Fibroblast of villous mesenchyme (primary cell): ENCODE results near the gene KCP. TPM values are rescaled to one million over a fixed set of nuclear protein-coding genes. Genes with fewer than 3 reads are reported as not detected.

Experiments used
- DNase-seq: peaks from one replicate; pipeline ENCODE4 v3.0.0-alpha.2; 2010; ENCODE audit warnings: low read depth
- H3K4me3 ChIP-seq: 2 replicates; pipeline ENCODE4 v1.5.1; 2011; ENCODE audit warnings: low read depth, mild to moderate bottlenecking, low read length
- total RNA-seq: library from RNA; depleted of rRNA; stranded (reverse); fragments of >200 nt; gene quantifications from 2 replicates; pipeline ENCODE4 v1.2.3, GENCODE V29; 2012
- TF ChIP-seq, protein P1 (sequence below): IDR thresholded peaks from 2 replicates; pipeline ENCODE4 v1.5.1; 2012; ENCODE audit warnings: low read depth, mild to moderate bottlenecking, low read length; ENCODE audit not compliant: insufficient read depth

Gene KCP
- total RNA-seq, 1 donor: not detected

DNA sequence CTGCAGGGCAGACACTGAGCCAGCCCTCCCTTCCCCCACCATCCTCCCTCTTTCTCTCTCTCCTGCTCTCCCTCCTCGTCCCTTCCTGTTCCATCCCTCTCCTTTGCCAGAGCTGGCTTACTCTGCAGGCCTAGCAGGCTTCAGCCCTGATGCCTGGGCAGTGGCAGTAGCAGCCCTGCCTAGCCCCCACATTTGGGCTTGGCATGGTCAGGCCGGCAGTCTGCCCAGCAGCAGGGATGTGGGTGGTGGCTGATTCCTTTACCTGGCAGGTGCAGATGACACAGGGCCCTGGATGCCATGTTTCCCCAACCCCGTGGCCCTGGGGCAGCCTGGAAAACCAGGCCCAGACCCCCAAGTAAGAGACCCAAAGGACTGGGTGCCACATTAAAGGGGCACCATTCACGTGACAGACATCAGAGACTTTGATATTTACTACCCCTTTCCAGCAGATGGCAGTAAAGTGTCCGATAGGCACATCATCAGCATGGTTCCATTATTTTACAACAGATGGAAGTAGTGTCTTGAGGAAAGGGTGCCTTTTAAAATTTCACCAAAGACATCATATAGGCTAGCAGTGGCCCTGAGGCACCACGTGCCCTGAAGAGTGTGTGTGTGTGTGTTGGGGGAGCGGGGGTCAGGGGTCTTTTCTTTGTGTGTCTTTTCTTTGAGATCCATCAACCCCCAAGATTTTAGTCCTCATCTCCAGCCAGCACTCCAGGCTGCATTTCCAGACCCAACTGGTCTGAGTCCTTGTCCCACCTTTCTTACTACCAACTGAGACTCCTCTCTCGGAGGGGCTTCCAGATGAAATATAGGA, 5.9 kb downstream of the KCP start:
- TF ChIP-seq, protein P1, sequence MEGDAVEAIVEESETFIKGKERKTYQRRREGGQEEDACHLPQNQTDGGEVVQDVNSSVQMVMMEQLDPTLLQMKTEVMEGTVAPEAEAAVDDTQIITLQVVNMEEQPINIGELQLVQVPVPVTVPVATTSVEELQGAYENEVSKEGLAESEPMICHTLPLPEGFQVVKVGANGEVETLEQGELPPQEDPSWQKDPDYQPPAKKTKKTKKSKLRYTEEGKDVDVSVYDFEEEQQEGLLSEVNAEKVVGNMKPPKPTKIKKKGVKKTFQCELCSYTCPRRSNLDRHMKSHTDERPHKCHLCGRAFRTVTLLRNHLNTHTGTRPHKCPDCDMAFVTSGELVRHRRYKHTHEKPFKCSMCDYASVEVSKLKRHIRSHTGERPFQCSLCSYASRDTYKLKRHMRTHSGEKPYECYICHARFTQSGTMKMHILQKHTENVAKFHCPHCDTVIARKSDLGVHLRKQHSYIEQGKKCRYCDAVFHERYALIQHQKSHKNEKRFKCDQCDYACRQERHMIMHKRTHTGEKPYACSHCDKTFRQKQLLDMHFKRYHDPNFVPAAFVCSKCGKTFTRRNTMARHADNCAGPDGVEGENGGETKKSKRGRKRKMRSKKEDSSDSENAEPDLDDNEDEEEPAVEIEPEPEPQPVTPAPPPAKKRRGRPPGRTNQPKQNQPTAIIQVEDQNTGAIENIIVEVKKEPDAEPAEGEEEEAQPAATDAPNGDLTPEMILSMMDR: peak; percentile 68
- no peak overlapping the region for H3K4me3 ChIP-seq
- DNase-seq: peak; percentile 63

DNA sequence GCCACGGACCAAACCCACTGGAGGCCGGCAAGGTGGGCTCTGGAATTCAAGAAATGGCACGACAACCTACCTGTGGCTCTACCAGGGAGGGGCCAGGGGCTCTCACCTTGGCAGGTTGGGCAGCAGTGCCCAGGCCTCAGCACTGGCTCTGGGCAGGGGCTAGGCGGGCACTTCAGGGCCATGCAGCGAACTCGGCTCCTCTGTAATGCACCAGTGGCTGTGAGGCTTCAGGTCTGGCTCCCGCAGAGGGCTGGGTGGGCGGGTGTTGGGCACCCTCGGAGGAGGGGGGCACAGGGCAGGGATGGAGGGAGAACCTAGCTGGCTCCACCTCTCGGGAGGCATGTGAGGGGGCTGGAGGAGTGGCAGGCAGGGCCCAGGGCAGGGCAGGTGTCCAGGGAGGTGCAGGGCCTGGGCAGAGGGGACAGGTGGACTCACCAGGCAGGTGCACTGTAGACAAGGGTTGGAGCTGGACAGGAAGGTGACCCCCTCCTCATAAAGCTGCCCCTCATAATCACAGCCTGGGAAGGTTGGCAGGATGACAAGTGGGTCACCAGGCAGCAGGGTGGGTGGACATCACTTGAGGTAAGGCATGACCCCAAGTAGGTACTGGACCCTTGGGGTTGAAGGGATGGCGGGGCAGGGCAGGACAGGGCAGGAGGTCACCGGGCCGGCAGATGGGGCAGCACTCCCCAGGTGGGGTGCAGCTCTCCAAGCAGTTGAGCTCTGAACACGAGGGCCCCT, 6.7 kb downstream of the KCP start:
- H3K4me3 ChIP-seq: no peak overlapping the region
- TF ChIP-seq, protein P1: no peak
- DNase-seq: no peak

DNA sequence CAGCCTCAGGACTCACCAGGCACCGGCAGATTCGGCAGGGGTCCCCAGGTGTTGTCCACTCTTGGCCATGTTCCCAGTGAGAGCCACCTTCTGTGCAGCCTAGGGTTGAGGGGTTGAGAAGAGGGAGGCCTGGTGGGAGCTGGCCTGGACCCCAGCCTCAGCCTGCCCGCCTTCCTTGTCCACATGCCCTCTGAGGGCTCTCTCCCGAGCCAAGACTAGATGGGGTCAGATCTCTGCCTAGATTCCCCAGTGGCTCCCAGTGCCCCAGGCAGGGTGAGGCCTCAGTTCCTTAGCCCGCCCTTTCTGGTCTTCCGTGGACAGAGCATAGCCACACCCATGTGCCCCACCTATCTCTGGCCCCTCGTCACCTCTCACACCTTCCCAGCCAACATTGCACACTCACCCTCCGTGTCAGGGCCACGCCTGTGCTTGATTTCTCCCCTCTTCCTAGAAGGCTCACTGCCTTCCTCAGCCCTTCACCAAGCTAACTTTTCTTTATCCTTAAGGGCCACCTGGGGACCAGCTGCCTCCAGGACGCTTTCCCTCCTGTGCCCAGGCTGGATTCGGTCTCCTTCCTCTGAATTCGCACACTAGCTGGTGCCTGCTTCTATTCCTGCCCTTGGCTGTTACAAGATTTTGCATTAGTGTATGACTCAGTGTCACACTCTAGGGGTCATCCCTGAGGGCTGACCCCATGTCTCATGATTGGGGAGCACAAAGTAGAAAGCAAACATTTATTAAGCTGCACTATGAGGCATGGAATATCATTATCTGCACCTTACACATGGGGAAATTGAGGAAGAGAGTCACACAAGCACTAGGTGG, 7.5 kb downstream of the KCP start:
- H3K4me3 ChIP-seq: no peak overlapping the region
- DNase-seq: peak; percentile 55
- TF ChIP-seq, protein P1: no peak

DNA sequence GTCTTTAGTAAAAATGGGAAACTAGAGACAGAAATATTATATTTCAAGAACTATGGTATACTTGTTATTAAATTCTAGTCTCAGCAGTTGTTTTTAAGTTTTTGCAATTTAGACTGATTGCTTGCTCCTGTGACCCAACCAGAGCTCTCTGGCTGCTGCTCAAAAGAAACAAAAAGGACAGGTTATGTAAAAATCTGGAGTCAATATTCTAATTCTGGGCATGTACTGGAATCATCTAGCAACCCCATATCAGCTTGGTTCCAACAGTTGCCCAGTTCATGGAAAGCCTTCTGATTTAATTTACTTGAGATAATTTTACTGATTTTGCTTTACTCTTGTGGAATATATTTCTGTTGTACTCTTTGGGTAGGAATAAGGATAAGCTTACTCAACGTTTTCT, 10.3 kb downstream of the KCP start:
- DNase-seq: no peak
- TF ChIP-seq, protein P1: no peak
- H3K4me3 ChIP-seq: no peak overlapping the region

DNA sequence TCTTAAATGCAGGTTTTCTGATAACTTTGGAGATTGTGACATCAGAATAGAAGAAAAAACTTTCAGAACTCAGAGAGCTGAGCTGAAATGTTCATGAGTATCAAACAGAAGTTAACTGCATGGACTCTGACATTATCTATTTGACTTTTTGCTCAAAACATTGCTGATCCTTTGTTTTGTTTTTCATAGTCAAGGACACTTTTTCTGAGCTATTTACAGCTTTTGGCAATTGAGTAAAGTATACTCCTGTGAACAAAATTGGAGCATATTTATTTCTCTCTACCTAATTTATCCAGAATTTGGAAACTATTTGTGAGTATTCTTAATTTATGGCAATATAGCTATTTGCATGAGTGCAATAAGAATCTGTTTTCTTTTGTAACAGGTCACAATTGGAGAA, 11.1 kb downstream of the KCP start:
- no peak for DNase-seq
- H3K4me3 ChIP-seq: no peak overlapping the region
- TF ChIP-seq, protein P1: no peak

DNA sequence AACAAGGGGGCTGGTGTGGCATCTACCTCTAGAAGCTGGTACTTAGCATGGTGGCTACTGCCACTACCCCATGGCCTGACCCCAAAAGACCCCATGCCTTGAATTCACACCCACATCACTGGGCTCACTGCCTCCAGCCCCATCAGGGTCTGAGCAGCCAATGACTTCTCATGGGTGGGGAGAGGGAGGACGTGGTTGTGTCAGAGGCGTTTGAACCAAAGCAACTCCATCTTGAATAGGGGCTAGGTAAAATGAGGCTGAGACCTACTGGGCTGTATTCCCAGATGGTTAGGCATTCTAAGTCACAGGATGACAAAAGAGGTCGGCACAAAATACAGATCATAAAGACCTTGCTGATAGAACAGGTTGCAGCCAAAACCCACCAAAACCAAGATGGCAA, 15.2 kb downstream of the KCP start:
- TF ChIP-seq, protein P1: no peak

More for the DNA sequence above, 15.2 kb downstream of the KCP start:
- H3K4me3 ChIP-seq: no peak overlapping the region
- DNase-seq: no peak
